ENCODE measurements around the gene NAPG. TPM values are rescaled to one million over a fixed set of nuclear protein-coding genes. Genes with fewer than 3 reads are reported as not detected.
"Not testable (repeated sequence)": the region's sequence is repeated elsewhere in the genome, so short reads cannot be mapped to it uniquely, and the experiment has no call there.

Gene NAPG
- total RNA-seq, 1 donor from 2014 or later: 28.1 TPM

- no peaks in the 10 kb centered on the region for H3K36me3 ChIP-seq
- peaks cover 6% of the 10 kb centered on the region for H3K4me1 ChIP-seq
- no peak for ATAC-seq
- H3K9me3 ChIP-seq: no peaks in the 10 kb centered on the region
- no peak for DNase-seq
- H3K27ac ChIP-seq: no peak overlapping the region
- TF ChIP-seq, protein P1, sequence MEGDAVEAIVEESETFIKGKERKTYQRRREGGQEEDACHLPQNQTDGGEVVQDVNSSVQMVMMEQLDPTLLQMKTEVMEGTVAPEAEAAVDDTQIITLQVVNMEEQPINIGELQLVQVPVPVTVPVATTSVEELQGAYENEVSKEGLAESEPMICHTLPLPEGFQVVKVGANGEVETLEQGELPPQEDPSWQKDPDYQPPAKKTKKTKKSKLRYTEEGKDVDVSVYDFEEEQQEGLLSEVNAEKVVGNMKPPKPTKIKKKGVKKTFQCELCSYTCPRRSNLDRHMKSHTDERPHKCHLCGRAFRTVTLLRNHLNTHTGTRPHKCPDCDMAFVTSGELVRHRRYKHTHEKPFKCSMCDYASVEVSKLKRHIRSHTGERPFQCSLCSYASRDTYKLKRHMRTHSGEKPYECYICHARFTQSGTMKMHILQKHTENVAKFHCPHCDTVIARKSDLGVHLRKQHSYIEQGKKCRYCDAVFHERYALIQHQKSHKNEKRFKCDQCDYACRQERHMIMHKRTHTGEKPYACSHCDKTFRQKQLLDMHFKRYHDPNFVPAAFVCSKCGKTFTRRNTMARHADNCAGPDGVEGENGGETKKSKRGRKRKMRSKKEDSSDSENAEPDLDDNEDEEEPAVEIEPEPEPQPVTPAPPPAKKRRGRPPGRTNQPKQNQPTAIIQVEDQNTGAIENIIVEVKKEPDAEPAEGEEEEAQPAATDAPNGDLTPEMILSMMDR (IDR thresholded peaks at IDR 0.05): no peak
- H3K27me3 ChIP-seq (ENCODE audit: low read depth): no peaks in the 10 kb centered on the region
- intact Hi-C loops (cut with DNase I): no loop called here
- H3K4me3 ChIP-seq: no peak overlapping the region
Measured at GRCh38 chr18:10564975-10565773, 39.3 kb downstream of the NAPG start.

- TF ChIP-seq, protein P1 (IDR thresholded peaks at IDR 0.05): no peak
- H3K4me3 ChIP-seq: no peak overlapping the region
- H3K36me3 ChIP-seq: no peaks in the 10 kb centered on the region
- DNase-seq: no peak
- H3K4me1 ChIP-seq: no peaks in the 10 kb centered on the region
- H3K9me3 ChIP-seq: no peaks in the 10 kb centered on the region
- H3K27me3 ChIP-seq (ENCODE audit: low read depth): no peaks in the 10 kb centered on the region
- H3K27ac ChIP-seq: no peak overlapping the region
- intact Hi-C loops (cut with DNase I): no loop called here
- no peak for ATAC-seq
Measured at GRCh38 chr18:10565835-10566234, 40.0 kb downstream of the NAPG start.

GRCh38 chr18:10566390-10566789 is 40.6 kb downstream of the NAPG start:
- DNase-seq (no peak), ATAC-seq (no peak)
- Histone ChIP-seq H3K9me3 (no peaks in the 10 kb centered on the region), H3K4me3 (no peak overlapping the region), H3K27me3 (ENCODE audit: low read depth) (no peaks in the 10 kb centered on the region), H3K27ac (no peak overlapping the region), H3K4me1 (no peaks in the 10 kb centered on the region), H3K36me3 (no peaks in the 10 kb centered on the region)
- TF ChIP-seq, protein P1 (IDR thresholded peaks at IDR 0.05): no peak
- intact Hi-C loops (cut with DNase I): no loop called here

DNA sequence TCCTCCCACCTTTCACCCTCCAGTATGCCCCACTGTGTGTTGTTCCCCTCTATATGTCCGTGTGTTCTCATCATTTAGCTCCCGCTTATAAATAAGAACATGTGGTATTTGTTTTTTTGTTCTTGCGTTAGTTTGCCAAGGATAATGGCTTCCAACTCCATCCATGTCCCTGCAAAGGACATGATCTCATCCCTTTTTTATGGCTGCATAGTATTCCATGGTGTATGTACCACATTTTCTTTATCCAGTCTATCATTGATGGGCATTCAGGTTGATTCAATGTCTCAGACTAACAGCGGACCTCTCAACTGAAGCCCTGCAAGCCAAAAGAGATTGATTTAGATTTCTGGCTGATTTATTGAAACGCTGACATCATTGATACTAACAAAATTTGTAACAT is 44.1 kb downstream of the NAPG start:
- H3K27me3 ChIP-seq (ENCODE audit: low read depth); H3K4me1 ChIP-seq; H3K36me3 ChIP-seq; H3K4me3 ChIP-seq; intact Hi-C loops (cut with DNase I); ATAC-seq; H3K27ac ChIP-seq; DNase-seq; H3K9me3 ChIP-seq: not testable (repeated sequence)

DNA sequence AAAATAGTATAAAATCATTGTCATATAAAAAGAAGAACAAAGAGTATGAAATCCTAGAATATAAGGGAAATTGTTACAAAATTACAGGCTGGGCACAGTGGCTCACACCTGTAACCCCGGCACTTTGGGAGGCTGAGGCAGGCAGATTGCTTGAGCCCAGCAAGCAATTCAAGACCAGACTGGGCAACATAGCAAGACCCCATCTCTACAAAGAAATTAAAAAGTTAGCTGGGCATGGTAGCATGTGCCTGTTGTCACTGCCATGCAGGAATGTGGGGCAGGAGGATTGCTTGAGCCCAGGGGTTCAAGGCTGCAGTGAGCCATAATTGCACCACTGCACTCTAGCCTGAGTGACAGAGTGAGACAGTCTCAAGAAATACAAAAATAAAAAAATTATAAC is 44.8 kb downstream of the NAPG start:
- no peak overlapping the region for H3K4me3 ChIP-seq
- intact Hi-C loops (cut with DNase I): no loop called here
- H3K4me1 ChIP-seq: no peaks in the 10 kb centered on the region
- no peak overlapping the region for H3K27ac ChIP-seq
- no peaks in the 10 kb centered on the region for H3K27me3 ChIP-seq (ENCODE audit: low read depth)
- no peak for DNase-seq
- H3K36me3 ChIP-seq: no peaks in the 10 kb centered on the region
- no peak for ATAC-seq
- H3K9me3 ChIP-seq: no peaks in the 10 kb centered on the region
- TF ChIP-seq, protein P1 (IDR thresholded peaks at IDR 0.05): no peak

GRCh38 chr18:10571537-10571936 is 45.7 kb downstream of the NAPG start:
- H3K4me3 ChIP-seq: no peak overlapping the region
- intact Hi-C loops (cut with DNase I): no loop called here
- no peaks in the 10 kb centered on the region for H3K36me3 ChIP-seq
- no peaks in the 10 kb centered on the region for H3K4me1 ChIP-seq
- H3K27me3 ChIP-seq (ENCODE audit: low read depth): no peaks in the 10 kb centered on the region
- TF ChIP-seq, protein P1 (IDR thresholded peaks at IDR 0.05): no peak
- no peak for ATAC-seq
- H3K9me3 ChIP-seq: no peaks in the 10 kb centered on the region
- H3K27ac ChIP-seq: no peak overlapping the region
- no peak for DNase-seq

- DNase-seq; intact Hi-C loops (cut with DNase I); H3K36me3 ChIP-seq; H3K27ac ChIP-seq; H3K9me3 ChIP-seq; H3K4me1 ChIP-seq; H3K27me3 ChIP-seq (ENCODE audit: low read depth); H3K4me3 ChIP-seq; ATAC-seq: not testable (repeated sequence)
Measured at GRCh38 chr18:10573261-10573660, 47.4 kb downstream of the NAPG start.

- intact Hi-C loops (cut with DNase I); H3K4me3 ChIP-seq; DNase-seq; H3K9me3 ChIP-seq; ATAC-seq; H3K36me3 ChIP-seq; H3K4me1 ChIP-seq; H3K27ac ChIP-seq; H3K27me3 ChIP-seq (ENCODE audit: low read depth): not testable (repeated sequence)
Measured at GRCh38 chr18:10574412-10574811, 48.6 kb downstream of the NAPG start.
